ENCODE measurements around the gene ALOX15.

The ALOX15 gene

GRCh38 chr17:4594931-4595684 lies 46.4 kb downstream of the ALOX15 start:
- H3K36me3 ChIP-seq (ENCODE audit: control insufficient read depth, low read length): no peaks in the 10 kb centered on the region
- no peaks in the 10 kb centered on the region for H3K9me3 ChIP-seq (ENCODE audit: control insufficient read depth, insufficient read depth, low read length)
- peak overlapping the region; percentile 30 for H3K4me2 ChIP-seq (ENCODE audit: low read length)
- H3K4me3 ChIP-seq (ENCODE audit: low read length): no peak overlapping the region
- H3K79me2 ChIP-seq (ENCODE audit: control insufficient read depth, low read length): no peaks in the 10 kb centered on the region
- H3K9me2 ChIP-seq (replicated peaks; ENCODE audit: control insufficient read depth, low read length): no peaks in the 10 kb centered on the region
- peaks cover 10% of the 10 kb centered on the region; the same call in 1 of the 2 replicates for H3K27me3 ChIP-seq (ENCODE audit: control insufficient read depth, low read length)
- H3K27ac ChIP-seq (ENCODE audit: low read depth, low read length): no peak overlapping the region
- H4K20me1 ChIP-seq (ENCODE audit: control insufficient read depth, insufficient read depth, low read depth, low read length): no peaks in the 10 kb centered on the region
- TF ChIP-seq EZH2phosphoT487 (IDR thresholded peaks at IDR 0.05; ENCODE audit: borderline replicate concordance, low read length) (no peak), CTCF (IDR thresholded peaks at IDR 0.05; ENCODE audit: low read depth, low read length, poor library complexity, severe bottlenecking) (peak; percentile 62)
- H3K4me1 ChIP-seq (ENCODE audit: control insufficient read depth, low read length): 0 out of 2 replicates have a peak, but pooled peaks cover 4% of the 10 kb centered on the region
- H3F3A ChIP-seq (ENCODE audit: control insufficient read depth, insufficient read depth): no peaks in the 10 kb centered on the region

DNA sequence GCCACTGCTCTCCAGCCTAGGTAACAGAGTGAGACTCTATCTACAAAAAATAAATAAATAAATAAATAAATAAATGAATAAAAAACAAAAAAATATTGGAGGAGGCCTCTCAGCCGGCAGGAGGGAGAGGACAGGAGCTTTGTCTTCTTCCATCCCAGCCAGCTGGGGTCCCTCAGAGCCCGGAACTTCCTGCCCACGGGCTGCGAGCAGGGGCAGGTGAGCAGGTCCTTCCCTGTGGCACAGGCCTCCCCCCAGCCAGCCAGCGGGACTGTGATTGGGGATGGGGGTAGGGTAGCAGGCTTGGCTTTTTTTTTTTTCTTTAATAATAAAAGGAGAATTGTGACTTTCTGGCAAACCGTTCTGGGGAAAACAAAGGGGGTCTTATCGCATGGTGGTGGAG lies 47.1 kb downstream of the ALOX15 start:
- no peak overlapping the region for H3K27ac ChIP-seq (ENCODE audit: low read depth, low read length)
- H3F3A ChIP-seq (ENCODE audit: control insufficient read depth, insufficient read depth): no peaks in the 10 kb centered on the region
- no peak overlapping the region for H3K4me3 ChIP-seq (ENCODE audit: low read length)
- TF ChIP-seq CTCF (IDR thresholded peaks at IDR 0.05; ENCODE audit: low read depth, low read length, poor library complexity, severe bottlenecking) (no peak), EZH2phosphoT487 (IDR thresholded peaks at IDR 0.05; ENCODE audit: borderline replicate concordance, low read length) (no peak)
- peaks cover 10% of the 10 kb centered on the region; the same call in 1 of the 2 replicates for H3K27me3 ChIP-seq (ENCODE audit: control insufficient read depth, low read length)
- no peaks in the 10 kb centered on the region for H3K9me2 ChIP-seq (replicated peaks; ENCODE audit: control insufficient read depth, low read length)
- no peaks in the 10 kb centered on the region for H3K36me3 ChIP-seq (ENCODE audit: control insufficient read depth, low read length)
- no peaks in the 10 kb centered on the region for H4K20me1 ChIP-seq (ENCODE audit: control insufficient read depth, insufficient read depth, low read depth, low read length)
- H3K79me2 ChIP-seq (ENCODE audit: control insufficient read depth, low read length): no peaks in the 10 kb centered on the region
- no peaks in the 10 kb centered on the region for H3K9me3 ChIP-seq (ENCODE audit: control insufficient read depth, insufficient read depth, low read length)
- H3K4me2 ChIP-seq (ENCODE audit: low read length): no peak overlapping the region
- 0 out of 2 replicates have a peak, but pooled peaks cover 4% of the 10 kb centered on the region for H3K4me1 ChIP-seq (ENCODE audit: control insufficient read depth, low read length)

DNA sequence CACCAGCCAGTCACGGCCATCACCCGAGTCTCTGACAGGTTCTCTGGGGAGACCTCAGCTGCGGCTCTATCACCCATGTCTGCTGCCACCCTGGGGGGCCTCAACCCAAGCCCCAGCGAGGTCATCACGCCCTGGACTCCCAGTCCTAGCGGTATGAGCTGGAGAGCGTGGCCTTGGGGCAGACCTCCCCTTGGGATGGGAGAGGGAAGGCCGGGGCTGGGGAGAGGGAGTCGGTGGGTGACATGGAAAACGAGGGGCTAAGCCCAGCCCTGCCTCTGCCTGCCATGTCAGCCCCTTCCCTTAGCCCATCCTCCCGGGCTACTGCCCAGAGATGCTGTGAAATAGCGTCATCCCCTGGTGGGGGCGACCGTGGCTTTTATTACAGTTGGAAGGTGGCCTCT lies 48.5 kb downstream of the ALOX15 start:
- H3K27ac ChIP-seq (ENCODE audit: low read depth, low read length): no peak overlapping the region
- H3K9me2 ChIP-seq (replicated peaks; ENCODE audit: control insufficient read depth, low read length): no peaks in the 10 kb centered on the region
- H3K36me3 ChIP-seq (ENCODE audit: control insufficient read depth, low read length): no peaks in the 10 kb centered on the region
- no peaks in the 10 kb centered on the region for H4K20me1 ChIP-seq (ENCODE audit: control insufficient read depth, insufficient read depth, low read depth, low read length)
- 0 out of 2 replicates have a peak, but pooled peaks cover 4% of the 10 kb centered on the region for H3K4me1 ChIP-seq (ENCODE audit: control insufficient read depth, low read length)
- no peak overlapping the region for H3K4me2 ChIP-seq (ENCODE audit: low read length)
- no peaks in the 10 kb centered on the region for H3K79me2 ChIP-seq (ENCODE audit: control insufficient read depth, low read length)
- H3K9me3 ChIP-seq (ENCODE audit: control insufficient read depth, insufficient read depth, low read length): no peaks in the 10 kb centered on the region
- TF ChIP-seq EZH2phosphoT487 (IDR thresholded peaks at IDR 0.05; ENCODE audit: borderline replicate concordance, low read length): no peak
- no peak for TF ChIP-seq CTCF (IDR thresholded peaks at IDR 0.05; ENCODE audit: low read depth, low read length, poor library complexity, severe bottlenecking)
- peaks cover 10% of the 10 kb centered on the region; the same call in 1 of the 2 replicates for H3K27me3 ChIP-seq (ENCODE audit: control insufficient read depth, low read length)
- H3K4me3 ChIP-seq (ENCODE audit: low read length): no peak overlapping the region
- no peaks in the 10 kb centered on the region for H3F3A ChIP-seq (ENCODE audit: control insufficient read depth, insufficient read depth)
